Esophagus squamous epithelium (tissue), 4 donors: ENCODE measurements around the gene DSCAML1.

Source experiments
- POLR2A ChIP-seq, 4 donors: fragments of 450-650 bp; IDR thresholded peaks; one replicate each; pipeline ENCODE4 v1.6.1; 2017; ENCODE audit warnings: antibody characterized with exemption in 4 of 4, mild to moderate bottlenecking in 4 of 4, moderate library complexity in 3 of 4
- TF ChIP-seq, protein P1 (sequence below), 6 experiments: fragments of 450-650 bp in 4 of 6; fragments of 200-600 bp in 2 of 6; sonication (generic) in 2 of 6; IDR thresholded peaks; one replicate each; pipeline ENCODE4 v1.5.1; 2016 to 2019; ENCODE audit warnings: antibody characterized with exemption in 6 of 6, mild to moderate bottlenecking in 4 of 6, moderate library complexity in 4 of 6

DNA sequence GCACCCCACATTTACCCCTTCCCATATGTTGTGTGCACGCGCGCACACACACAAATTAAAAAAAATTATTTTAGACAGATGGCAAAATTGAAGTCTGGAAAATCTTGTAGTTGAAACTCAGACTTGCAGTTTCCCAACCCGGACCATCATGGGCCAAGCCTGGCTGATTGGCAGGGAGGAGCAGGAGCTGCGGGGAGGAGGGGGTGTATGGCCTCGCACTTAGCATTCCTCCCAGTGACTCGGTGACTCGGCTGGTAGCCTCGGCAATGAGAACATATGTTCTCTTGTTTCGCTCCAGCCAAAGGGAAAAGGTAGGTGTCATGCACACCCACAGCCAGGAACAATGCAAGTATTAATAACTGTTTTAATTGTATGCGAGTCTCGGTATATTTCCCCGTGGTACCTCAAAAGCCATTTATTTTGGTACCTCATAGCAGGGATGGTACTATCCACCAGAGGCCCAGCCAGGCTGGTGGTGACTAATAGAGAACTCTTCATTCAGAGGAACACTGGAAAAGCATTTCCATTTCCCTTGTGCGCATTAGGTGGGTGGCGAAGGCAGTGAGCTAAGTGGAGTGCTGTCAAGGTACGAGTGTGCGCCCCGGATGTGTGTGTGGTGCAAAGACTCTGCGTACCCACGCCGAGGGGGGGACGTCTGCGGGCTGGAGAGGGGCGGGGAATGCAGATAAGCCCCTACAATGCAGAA is 92.5 kb downstream of the DSCAML1 start:
- TF ChIP-seq, protein P1, sequence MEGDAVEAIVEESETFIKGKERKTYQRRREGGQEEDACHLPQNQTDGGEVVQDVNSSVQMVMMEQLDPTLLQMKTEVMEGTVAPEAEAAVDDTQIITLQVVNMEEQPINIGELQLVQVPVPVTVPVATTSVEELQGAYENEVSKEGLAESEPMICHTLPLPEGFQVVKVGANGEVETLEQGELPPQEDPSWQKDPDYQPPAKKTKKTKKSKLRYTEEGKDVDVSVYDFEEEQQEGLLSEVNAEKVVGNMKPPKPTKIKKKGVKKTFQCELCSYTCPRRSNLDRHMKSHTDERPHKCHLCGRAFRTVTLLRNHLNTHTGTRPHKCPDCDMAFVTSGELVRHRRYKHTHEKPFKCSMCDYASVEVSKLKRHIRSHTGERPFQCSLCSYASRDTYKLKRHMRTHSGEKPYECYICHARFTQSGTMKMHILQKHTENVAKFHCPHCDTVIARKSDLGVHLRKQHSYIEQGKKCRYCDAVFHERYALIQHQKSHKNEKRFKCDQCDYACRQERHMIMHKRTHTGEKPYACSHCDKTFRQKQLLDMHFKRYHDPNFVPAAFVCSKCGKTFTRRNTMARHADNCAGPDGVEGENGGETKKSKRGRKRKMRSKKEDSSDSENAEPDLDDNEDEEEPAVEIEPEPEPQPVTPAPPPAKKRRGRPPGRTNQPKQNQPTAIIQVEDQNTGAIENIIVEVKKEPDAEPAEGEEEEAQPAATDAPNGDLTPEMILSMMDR (IDR thresholded peaks at IDR 0.05), result no peak
- no peak for TF ChIP-seq POLR2A (IDR thresholded peaks at IDR 0.05)
